ENCODE results near the gene SUGCT.
"Not testable (repeated sequence)": the region's sequence is repeated elsewhere in the genome, so short reads cannot be mapped to it uniquely, and the experiment has no call there.

The SUGCT gene

GRCh38 chr7:40135317-40135610 lies 459 bp downstream of the SUGCT start:
- no peak for DNase-seq
- peaks cover 28% of the 10 kb centered on the region for H3K36me3 Mint-ChIP-seq (ENCODE audit: low read depth)
- no peaks in the 10 kb centered on the region for H3K9me3 Mint-ChIP-seq
- H3K4me1 Mint-ChIP-seq = peaks cover 19% of the 10 kb centered on the region
- peak overlapping the region; percentile 85 for H3K4me3 Mint-ChIP-seq
- H3K27ac Mint-ChIP-seq = no peak overlapping the region
- H3K27me3 Mint-ChIP-seq (ENCODE audit: low read depth, poor library complexity) = no peaks in the 10 kb centered on the region
- no peak for TF ChIP-seq CTCF (IDR thresholded peaks at IDR 0.05)

GRCh38 chr7:40137563-40137962 lies 2.8 kb downstream of the SUGCT start:
- no peak for TF ChIP-seq CTCF (IDR thresholded peaks at IDR 0.05)
- Mint-ChIP-seq H3K27me3 (ENCODE audit: low read depth, poor library complexity) (no peaks in the 10 kb centered on the region), H3K4me1 (peaks cover 11% of the 10 kb centered on the region), H3K36me3 (ENCODE audit: low read depth) (peaks cover 12% of the 10 kb centered on the region), H3K4me3 (no peak overlapping the region), H3K9me3 (no peaks in the 10 kb centered on the region), H3K27ac (no peak overlapping the region)
- DNase-seq = no peak

- Mint-ChIP-seq H3K4me1 (no peaks in the 10 kb centered on the region), H3K36me3 (ENCODE audit: low read depth) (peaks cover 12% of the 10 kb centered on the region), H3K4me3 (no peak overlapping the region), H3K27me3 (ENCODE audit: low read depth, poor library complexity) (no peaks in the 10 kb centered on the region), H3K9me3 (no peaks in the 10 kb centered on the region), H3K27ac (no peak overlapping the region)
- no peak for DNase-seq
- TF ChIP-seq CTCF (IDR thresholded peaks at IDR 0.05) = no peak
Measured at GRCh38 chr7:40138973-40139372, 4.2 kb downstream of the SUGCT start.

- H3K36me3 Mint-ChIP-seq (ENCODE audit: low read depth) = peaks cover 12% of the 10 kb centered on the region
- not testable (repeated sequence) for H3K27me3 Mint-ChIP-seq (ENCODE audit: low read depth, poor library complexity); H3K27ac Mint-ChIP-seq; H3K4me1 Mint-ChIP-seq; H3K4me3 Mint-ChIP-seq; H3K9me3 Mint-ChIP-seq; DNase-seq
Measured at GRCh38 chr7:40139891-40140290, 5.1 kb downstream of the SUGCT start.

- not testable (repeated sequence) for H3K27me3 Mint-ChIP-seq (ENCODE audit: low read depth, poor library complexity); DNase-seq; H3K27ac Mint-ChIP-seq; H3K4me1 Mint-ChIP-seq; H3K4me3 Mint-ChIP-seq
- Mint-ChIP-seq H3K36me3 (ENCODE audit: low read depth) (peaks cover 12% of the 10 kb centered on the region), H3K9me3 (peaks cover 13% of the 10 kb centered on the region)
Measured at GRCh38 chr7:40141916-40142315, 7.1 kb downstream of the SUGCT start.

GRCh38 chr7:40145596-40146130 lies 10.9 kb downstream of the SUGCT start:
- not testable (repeated sequence) for DNase-seq

GRCh38 chr7:40147371-40148246 lies 12.8 kb downstream of the SUGCT start:
- no peaks in the 10 kb centered on the region for H3K27me3 Mint-ChIP-seq (ENCODE audit: low read depth, poor library complexity)
- DNase-seq = peak; percentile 21
- no peak overlapping the region for H3K4me3 Mint-ChIP-seq
- no peaks in the 10 kb centered on the region for H3K4me1 Mint-ChIP-seq
- H3K9me3 Mint-ChIP-seq = peaks cover 14% of the 10 kb centered on the region
- TF ChIP-seq CTCF (IDR thresholded peaks at IDR 0.05) = no peak
- H3K27ac Mint-ChIP-seq = peak overlapping the region; percentile 5
- H3K36me3 Mint-ChIP-seq (ENCODE audit: low read depth) = peaks cover 5% of the 10 kb centered on the region

More at GRCh38 chr7:40145596-40146130, 10.9 kb downstream of the SUGCT start:
- H3K4me3 Mint-ChIP-seq; H3K4me1 Mint-ChIP-seq; H3K27ac Mint-ChIP-seq; H3K36me3 Mint-ChIP-seq (ENCODE audit: low read depth); H3K27me3 Mint-ChIP-seq (ENCODE audit: low read depth, poor library complexity): not testable (repeated sequence)
- peaks cover 14% of the 10 kb centered on the region for H3K9me3 Mint-ChIP-seq

- H3K4me1 Mint-ChIP-seq; H3K36me3 Mint-ChIP-seq (ENCODE audit: low read depth); DNase-seq; H3K4me3 Mint-ChIP-seq; H3K27me3 Mint-ChIP-seq (ENCODE audit: low read depth, poor library complexity); H3K27ac Mint-ChIP-seq: not testable (repeated sequence)
- peaks cover 14% of the 10 kb centered on the region for H3K9me3 Mint-ChIP-seq
Measured at GRCh38 chr7:40148247-40148580, 13.4 kb downstream of the SUGCT start.
